Kidney tubule cell (primary cell): ENCODE measurements around the gene PLXDC1.
"Not testable (repeated sequence)": the region's sequence is repeated elsewhere in the genome, so short reads cannot be mapped to it uniquely, and the experiment has no call there.

ENCODE experiments used
- DNase-seq: peaks from one replicate; pipeline ENCODE4 v3.0.0-alpha.2; 2018; ENCODE audit warnings: low spot score

Gene PLXDC1

GRCh38 chr17:39062846-39063680 lies 88.4 kb downstream of the PLXDC1 start:
- no peak for DNase-seq

- DNase-seq = no peak
Measured at GRCh38 chr17:39058524-39058923, 92.9 kb downstream of the PLXDC1 start.

- no peak for DNase-seq
Measured at GRCh38 chr17:39057701-39058206, 93.7 kb downstream of the PLXDC1 start.

- no peak for DNase-seq
Measured at GRCh38 chr17:39054111-39054645, 97.3 kb downstream of the PLXDC1 start.

- DNase-seq = not testable (repeated sequence)
Measured at GRCh38 chr17:39052423-39052822, 99.0 kb downstream of the PLXDC1 start.

GRCh38 chr17:39051001-39051585 lies 100.3 kb downstream of the PLXDC1 start:
- DNase-seq = no peak

GRCh38 chr17:39045948-39046679 lies 105.3 kb downstream of the PLXDC1 start:
- DNase-seq = no peak

GRCh38 chr17:39036009-39036408 lies 115.4 kb downstream of the PLXDC1 start:
- DNase-seq = no peak

GRCh38 chr17:39035578-39035977 lies 115.9 kb downstream of the PLXDC1 start:
- DNase-seq = not testable (repeated sequence)

GRCh38 chr17:39028690-39029089 lies 122.7 kb downstream of the PLXDC1 start:
- DNase-seq = no peak

GRCh38 chr17:39027455-39028035 lies 123.9 kb downstream of the PLXDC1 start:
- DNase-seq = no peak

- no peak for DNase-seq
Measured at GRCh38 chr17:39026980-39027451, 124.4 kb downstream of the PLXDC1 start.

GRCh38 chr17:39026346-39026745 lies 125.1 kb downstream of the PLXDC1 start:
- DNase-seq = not testable (repeated sequence)

GRCh38 chr17:39022924-39023323 lies 128.5 kb downstream of the PLXDC1 start:
- DNase-seq = no peak

GRCh38 chr17:39020037-39020436 lies 131.4 kb downstream of the PLXDC1 start:
- not testable (repeated sequence) for DNase-seq

GRCh38 chr17:39018267-39019134 lies 132.9 kb downstream of the PLXDC1 start:
- DNase-seq = no peak

GRCh38 chr17:39016193-39017153 lies 135.0 kb downstream of the PLXDC1 start:
- no peak for DNase-seq

GRCh38 chr17:39015546-39015935 lies 135.9 kb downstream of the PLXDC1 start:
- DNase-seq = no peak

GRCh38 chr17:39014795-39015545 lies 136.5 kb downstream of the PLXDC1 start:
- DNase-seq = no peak
